Measurements from ENCODE around the gene NADSYN1.
"Not testable (repeated sequence)": the region's sequence is repeated elsewhere in the genome, so short reads cannot be mapped to it uniquely, and the experiment has no call there.

The NADSYN1 gene

GRCh38 chr11:71491940-71492339 is 38.9 kb downstream of the NADSYN1 start:
- no peak for DNase-seq

- DNase-seq: no peak
These were observed 42.6 kb downstream of the NADSYN1 start for GRCh38 chr11:71495286-71496230.

- DNase-seq: no peak
These were observed 43.4 kb downstream of the NADSYN1 start for GRCh38 chr11:71496421-71496820.

- no peak for DNase-seq
These were observed 45.1 kb downstream of the NADSYN1 start for GRCh38 chr11:71498091-71498490.

- DNase-seq: no peak
These were observed 46.1 kb downstream of the NADSYN1 start for GRCh38 chr11:71499125-71499524.

GRCh38 chr11:71499546-71499945 is 46.5 kb downstream of the NADSYN1 start:
- no peak for DNase-seq

- DNase-seq: no peak
These were observed 47.6 kb downstream of the NADSYN1 start for GRCh38 chr11:71500601-71501021.

- DNase-seq: no peak
These were observed 48.3 kb downstream of the NADSYN1 start for GRCh38 chr11:71501071-71501985.

- no peak for DNase-seq
These were observed 49.0 kb downstream of the NADSYN1 start for GRCh38 chr11:71502026-71502425.

GRCh38 chr11:71502871-71503435 is 50.0 kb downstream of the NADSYN1 start:
- DNase-seq: no peak

- DNase-seq: no peak
These were observed 51.5 kb downstream of the NADSYN1 start for GRCh38 chr11:71504531-71504930.

- no peak for DNase-seq
These were observed 52.0 kb downstream of the NADSYN1 start for GRCh38 chr11:71505001-71505400.

GRCh38 chr11:71505781-71506180 is 52.8 kb downstream of the NADSYN1 start:
- DNase-seq: no peak

- no peak for DNase-seq
These were observed 54.1 kb downstream of the NADSYN1 start for GRCh38 chr11:71507102-71507501.

- no peak for DNase-seq
These were observed 65.8 kb downstream of the NADSYN1 start for GRCh38 chr11:71518506-71519471.

- DNase-seq: no peak
These were observed 66.5 kb downstream of the NADSYN1 start for GRCh38 chr11:71519546-71519945.

GRCh38 chr11:71525188-71525937 is 72.4 kb downstream of the NADSYN1 start:
- DNase-seq: no peak

GRCh38 chr11:71525938-71526495 is 73.0 kb downstream of the NADSYN1 start:
- DNase-seq: no peak

- not testable (repeated sequence) for DNase-seq
These were observed 74.0 kb downstream of the NADSYN1 start, which contains the start of gene KRTAP5-7 for GRCh38 chr11:71526796-71527575. KRTAP5-7 (plus strand) TSS chr11:71527267; CDS start chr11:71527301, 34 bp downstream.

All from RPMI8226 (cell line).